ENCODE results near the gene PTPN5.

- TF ChIP-seq POLR2AphosphoS5 (IDR thresholded peaks at IDR 0.05; ENCODE audit: low read depth, low read length) (no peak), POLR2A (IDR thresholded peaks at IDR 0.05; ENCODE audit: low read depth, low read length) (no peak), TAF1 (IDR thresholded peaks at IDR 0.05; ENCODE audit: borderline replicate concordance, low read depth, low read length) (no peak)
Measured at GRCh38 chr11:18761741-18762140, 29.9 kb downstream of the PTPN5 start.

Measured in GM12892 (cell line).